ENCODE measurements around the gene CCL8.

Gene CCL8

GRCh38 chr17:34319039-34319483 lies at the start of gene CCL8:
Gene CCL8, plus strand, starts transcription at chr17:34319435. Its CDS starts 67 bp downstream, at chr17:34319502.
- no peak for DNase-seq (ENCODE audit: low spot score)

DNA sequence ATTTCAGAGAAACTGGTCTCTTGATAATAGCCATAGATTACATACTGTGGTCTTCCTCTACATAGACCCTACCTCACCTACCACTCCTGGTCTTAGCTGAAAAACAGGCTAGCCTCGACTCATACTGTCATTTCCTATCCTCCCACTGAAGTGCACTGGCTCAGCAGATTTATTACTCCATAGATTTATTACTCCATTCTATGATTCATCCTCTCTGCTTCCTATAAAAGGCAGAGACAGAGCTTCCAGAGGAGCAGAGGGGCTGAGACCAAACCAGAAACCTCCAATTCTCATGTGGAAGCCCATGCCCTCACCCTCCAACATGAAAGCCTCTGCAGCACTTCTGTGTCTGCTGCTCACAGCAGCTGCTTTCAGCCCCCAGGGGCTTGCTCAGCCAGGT lies 49.3 kb upstream of the CCL8 start, which contains the start of gene CCL7:
Gene CCL7 (plus strand): TSS at position 253 of the 400 bp plus-strand sequence. CDS start 70 bp downstream, at position 323.
- DNase-seq (ENCODE audit: low spot score) = peak; percentile 31

DNA sequence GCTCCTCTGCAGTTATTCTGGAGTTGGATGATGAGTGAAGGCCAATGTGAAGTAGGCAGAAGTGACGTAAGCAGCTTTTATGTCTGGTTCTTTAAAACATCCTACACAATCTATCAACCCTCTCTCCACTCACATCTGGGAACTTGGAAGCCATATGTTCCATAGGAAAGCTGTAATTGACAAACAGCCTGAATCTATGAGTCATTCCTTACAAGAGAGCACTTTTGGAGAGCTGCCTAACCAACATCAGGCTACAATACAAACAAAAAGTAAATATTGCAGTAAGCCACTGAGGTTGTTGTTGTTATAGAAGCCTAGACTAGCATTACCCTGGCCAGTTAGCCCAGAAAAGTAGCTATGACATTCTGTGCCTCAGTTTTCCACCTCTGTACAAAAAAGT lies 43.4 kb upstream of the CCL8 start:
- DNase-seq (ENCODE audit: low spot score) = peak; percentile 33

GRCh38 chr17:34276826-34277225 lies 42.4 kb upstream of the CCL8 start:
- DNase-seq (ENCODE audit: low spot score) = no peak

GRCh38 chr17:34283571-34283970 lies 35.7 kb upstream of the CCL8 start:
- no peak for DNase-seq (ENCODE audit: low spot score)

DNA sequence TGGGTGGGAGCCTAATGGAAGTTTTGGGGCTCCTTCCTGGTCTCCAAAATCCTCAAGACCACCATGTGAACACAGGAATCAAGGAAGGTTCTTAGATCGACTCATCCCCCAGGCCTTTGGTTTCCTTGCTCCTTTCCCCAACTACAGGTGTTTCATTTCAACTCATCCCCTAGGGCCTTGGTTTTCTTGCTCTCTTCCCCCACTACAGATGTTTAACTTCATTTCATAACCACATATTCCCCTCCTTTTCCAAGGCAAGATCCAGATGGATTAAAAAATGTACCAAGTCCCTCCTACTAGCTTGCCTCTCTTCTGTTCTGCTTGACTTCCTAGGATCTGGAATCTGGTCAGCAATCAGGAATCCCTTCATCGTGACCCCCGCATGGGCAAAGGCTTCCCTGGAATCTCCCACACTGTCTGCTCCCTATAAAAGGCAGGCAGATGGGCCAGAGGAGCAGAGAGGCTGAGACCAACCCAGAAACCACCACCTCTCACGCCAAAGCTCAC lies 33.9 kb upstream of the CCL8 start, which contains the start of gene CCL11:
Gene CCL11 (plus strand): TSS at position 457 of the 507 bp plus-strand sequence. CDS start 67 bp downstream, outside the sequence.
- no peak for DNase-seq (ENCODE audit: low spot score)

DNA sequence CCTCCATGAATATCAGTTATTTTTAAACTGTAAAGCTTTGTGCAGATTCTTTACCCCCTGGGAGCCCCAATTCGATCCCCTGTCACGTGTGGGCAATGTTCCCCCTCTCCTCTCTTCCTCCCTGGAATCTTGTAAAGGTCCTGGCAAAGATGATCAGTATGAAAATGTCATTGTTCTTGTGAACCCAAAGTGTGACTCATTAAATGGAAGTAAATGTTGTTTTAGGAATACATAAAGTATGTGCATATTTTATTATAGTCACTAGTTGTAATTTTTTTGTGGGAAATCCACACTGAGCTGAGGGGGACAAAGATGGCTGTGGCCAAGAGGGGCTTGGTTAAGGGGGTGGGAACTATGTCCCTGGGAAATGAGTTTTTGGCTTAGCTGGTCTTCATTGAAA lies 31.4 kb upstream of the CCL8 start:
- DNase-seq (ENCODE audit: low spot score) = no peak

DNA sequence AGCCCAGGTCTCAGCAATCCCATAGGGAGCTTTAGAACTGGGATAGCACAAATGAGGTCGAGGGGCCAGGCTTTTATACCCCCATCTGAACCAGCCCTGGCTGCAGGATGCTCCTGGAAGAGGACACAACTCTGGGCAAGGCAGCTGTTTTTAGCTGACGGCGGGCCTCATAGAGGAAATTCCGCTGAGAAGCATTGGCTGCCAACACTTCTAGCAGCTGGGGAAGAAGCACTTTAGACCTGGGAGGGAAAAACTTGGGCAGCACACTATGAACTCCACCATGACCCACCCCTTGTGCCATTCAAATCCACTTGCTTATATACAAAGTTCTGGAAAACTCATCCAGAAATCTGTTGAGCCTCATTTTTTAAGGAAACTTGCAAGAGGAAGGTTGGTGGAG lies 28.6 kb upstream of the CCL8 start:
- DNase-seq (ENCODE audit: low spot score) = no peak

GRCh38 chr17:34291721-34292348 lies 27.4 kb upstream of the CCL8 start:
- peak; percentile 90 for DNase-seq (ENCODE audit: low spot score)

GRCh38 chr17:34299027-34299426 lies 20.2 kb upstream of the CCL8 start:
- DNase-seq (ENCODE audit: low spot score) = no peak

DNA sequence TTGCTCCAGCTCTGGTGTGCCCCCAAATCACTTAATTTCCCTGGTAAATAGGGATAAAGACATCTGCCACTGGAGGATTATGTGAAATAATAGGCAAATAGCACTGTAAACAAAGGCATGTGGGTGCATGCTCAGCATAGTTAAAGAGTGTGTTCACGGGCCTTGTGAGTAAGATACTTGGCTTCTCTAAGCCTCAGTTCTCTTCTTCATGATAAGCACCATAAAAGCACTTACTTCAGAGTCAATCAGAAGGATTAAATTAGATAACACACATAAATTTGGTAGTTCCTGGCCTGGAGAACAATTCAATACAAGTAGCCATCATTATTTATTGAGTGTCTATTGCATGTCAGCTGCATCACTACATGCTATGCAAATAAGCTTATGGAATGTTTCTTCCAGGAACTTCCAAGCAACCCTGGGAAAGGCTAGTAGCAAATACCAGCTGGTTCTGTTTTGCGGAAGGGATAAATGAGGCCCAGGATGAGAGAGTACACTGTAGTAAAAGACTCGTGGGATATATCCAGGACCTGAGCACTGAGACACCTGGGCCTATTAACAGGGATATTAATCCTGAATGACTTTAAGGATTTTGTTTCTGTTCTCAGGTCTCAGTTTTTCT lies 19.2 kb upstream of the CCL8 start:
- DNase-seq (ENCODE audit: low spot score) = no peak

DNA sequence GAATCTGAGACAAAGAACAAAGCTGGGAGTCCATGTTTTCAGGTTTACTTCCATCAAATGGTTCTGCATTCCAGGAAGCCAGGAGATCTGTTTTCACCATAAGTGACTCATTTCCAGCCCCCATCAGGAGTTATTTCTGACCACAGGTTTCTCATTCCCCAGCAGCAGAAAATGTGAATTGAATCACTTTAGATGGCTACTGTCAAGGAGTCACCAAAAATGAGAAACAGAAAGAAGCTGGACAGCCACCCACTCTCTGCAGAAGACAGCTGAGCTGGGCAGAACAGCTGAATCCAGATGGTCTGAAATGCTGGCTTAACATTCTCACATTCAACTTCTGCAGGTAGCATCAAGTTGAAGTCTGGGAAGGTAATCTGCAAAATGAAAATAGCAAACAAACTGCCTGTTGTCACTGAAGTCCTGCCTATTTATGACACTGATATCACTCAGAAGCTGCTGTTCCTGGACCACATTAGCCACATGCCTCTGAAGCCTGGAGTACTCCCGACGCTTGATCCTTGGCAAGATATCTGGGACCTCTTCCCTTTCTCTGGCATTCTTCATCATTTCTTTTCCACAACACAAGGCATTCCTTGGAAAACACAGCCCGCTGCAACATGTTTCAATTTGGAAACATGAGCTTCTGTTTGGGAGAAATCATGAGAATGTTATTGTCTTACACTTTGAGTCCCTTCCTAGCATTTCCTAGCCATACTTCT lies 18.4 kb upstream of the CCL8 start:
- DNase-seq (ENCODE audit: low spot score) = peak; percentile 47

DNA sequence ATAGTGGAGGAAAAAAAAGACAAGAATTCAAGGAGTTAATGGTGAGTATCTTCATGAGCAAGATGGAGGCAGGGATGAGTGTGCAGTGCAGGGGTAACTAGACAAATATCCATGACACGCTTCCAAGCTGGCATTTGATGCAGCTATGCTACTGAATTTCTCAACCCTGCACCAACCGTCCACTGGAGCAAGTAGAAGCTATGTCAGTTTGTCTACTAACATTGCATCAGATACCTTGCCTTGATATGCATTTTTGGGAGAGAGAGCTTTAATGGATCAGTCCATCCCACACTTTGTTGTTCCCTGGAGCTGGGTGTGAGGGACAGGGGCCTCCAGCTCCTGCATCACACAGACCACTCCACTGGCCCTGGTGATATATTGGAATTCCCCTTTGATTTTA lies 17.2 kb upstream of the CCL8 start:
- no peak for DNase-seq (ENCODE audit: low spot score)

GRCh38 chr17:34302636-34303035 lies 16.6 kb upstream of the CCL8 start:
- DNase-seq (ENCODE audit: low spot score) = no peak

- DNase-seq (ENCODE audit: low spot score) = no peak
These were observed 15.6 kb upstream of the CCL8 start for GRCh38 chr17:34303606-34304005.

DNA sequence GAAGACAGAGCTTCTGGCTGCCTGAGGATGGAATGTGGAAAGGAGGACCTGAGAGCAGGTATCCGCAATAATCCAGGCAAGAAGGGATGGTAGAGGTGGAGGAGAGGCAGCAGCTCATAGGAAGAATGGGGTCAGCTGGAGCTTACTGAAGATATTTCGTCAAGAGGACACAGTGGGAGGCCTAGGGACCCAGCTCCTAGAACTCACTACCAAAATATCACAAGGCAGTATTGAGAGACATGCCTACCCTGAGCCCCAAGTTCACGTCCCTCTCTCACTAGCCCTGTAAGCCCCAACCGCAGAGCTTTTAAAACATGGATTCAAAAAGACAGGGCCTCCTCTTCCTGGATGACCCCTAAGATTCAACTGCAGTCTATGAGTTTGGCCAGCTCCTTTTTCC lies 14.2 kb upstream of the CCL8 start:
- no peak for DNase-seq (ENCODE audit: low spot score)

DNA sequence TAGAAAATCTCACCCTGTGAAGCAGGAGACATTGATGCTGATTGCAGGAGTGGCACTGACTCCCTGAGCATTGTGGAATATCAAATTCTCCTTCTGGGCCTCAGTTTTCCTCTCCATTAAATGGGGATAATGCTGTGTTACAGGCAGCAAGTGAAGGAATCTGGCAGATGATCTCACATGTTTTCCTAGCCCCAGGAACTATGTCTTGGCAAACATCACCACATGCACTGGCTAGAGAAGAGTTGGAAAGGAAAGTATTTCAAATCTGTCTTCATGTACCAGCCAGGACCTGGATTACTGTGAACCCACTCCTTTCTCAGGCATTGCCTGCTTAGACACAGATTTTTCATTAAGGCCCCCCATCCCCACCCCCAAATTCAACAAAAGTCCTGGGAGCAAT lies 13.6 kb upstream of the CCL8 start:
- no peak for DNase-seq (ENCODE audit: low spot score)

DNA sequence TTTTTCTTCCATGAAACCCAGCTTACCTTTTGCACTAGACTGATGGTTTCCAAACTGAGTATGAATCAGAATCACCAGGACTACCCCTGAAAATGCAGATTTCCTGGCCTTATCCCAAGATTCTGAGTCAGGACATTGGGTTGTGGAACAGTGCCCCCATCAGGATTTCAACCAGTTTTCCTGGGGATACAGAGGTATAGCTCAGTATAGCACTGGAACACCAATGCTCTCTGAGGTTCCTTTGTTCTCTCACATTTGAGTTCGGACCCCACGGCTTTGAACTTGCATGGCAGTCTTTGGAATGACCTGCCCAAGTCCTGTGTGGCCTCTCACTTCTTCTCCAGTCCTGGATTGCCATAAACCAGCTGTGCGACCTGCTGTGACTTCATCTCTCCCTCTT lies 12.8 kb upstream of the CCL8 start:
- DNase-seq (ENCODE audit: low spot score) = peak; percentile 15

DNA sequence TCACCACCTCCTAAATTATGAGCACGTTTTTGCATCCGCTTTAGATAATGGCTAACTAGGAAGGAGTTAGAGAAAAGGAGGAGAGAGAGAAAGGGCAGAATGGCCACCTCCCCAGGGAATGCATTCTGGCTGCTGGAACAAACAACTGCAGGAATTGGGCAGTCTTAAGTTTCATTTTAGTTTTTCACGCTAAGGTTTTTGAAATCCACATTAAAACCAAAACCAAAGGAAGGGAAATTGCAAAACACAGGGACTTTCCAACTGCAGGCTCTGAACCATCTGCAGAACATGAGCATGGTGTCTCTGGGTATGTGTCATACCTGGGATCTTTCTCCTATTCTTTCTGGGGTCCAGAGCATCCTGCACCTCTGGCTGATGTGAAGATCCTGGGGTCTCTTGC lies 12.1 kb upstream of the CCL8 start:
- DNase-seq (ENCODE audit: low spot score) = no peak

DNA sequence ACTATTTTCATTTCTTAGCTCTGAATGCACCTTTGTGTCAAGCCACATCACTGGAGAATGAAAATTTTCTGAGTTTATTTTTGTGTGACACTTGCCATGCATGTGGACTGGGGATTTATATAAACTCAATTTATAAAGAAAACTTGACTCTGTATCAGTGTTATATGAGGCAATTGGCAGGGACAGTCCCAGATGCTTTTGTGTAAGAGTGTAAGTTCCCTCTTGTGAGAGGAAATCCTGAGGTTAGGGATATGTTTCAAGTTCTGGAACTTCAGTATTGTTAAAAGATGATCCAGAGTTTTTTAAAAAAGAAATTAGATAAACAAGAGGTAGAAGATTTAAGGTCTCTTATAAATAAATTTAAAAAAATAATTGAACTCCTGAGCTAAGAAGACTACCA lies 10.9 kb upstream of the CCL8 start:
- no peak for DNase-seq (ENCODE audit: low spot score)

GRCh38 chr17:34311291-34311690 lies 7.9 kb upstream of the CCL8 start:
- no peak for DNase-seq (ENCODE audit: low spot score)

DNA sequence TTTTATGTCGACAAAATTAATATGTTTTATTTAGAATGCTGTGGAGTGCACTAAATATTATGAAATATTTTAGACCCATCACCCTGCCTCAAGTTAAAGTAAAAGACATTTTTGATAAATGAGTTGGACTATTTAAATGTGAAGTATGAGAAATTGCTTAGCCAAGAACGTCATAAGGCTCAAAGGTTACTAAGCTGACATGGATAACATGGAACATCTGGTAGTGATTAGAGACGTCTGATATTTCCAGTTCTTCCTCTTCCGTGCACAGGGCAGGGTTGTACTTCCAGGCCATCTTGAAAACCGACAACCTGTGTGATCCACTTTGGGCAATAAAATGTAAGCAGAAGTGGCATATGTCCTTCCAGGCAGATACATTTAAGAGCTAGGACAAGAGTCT lies 7.2 kb upstream of the CCL8 start:
- no peak for DNase-seq (ENCODE audit: low spot score)

DNA sequence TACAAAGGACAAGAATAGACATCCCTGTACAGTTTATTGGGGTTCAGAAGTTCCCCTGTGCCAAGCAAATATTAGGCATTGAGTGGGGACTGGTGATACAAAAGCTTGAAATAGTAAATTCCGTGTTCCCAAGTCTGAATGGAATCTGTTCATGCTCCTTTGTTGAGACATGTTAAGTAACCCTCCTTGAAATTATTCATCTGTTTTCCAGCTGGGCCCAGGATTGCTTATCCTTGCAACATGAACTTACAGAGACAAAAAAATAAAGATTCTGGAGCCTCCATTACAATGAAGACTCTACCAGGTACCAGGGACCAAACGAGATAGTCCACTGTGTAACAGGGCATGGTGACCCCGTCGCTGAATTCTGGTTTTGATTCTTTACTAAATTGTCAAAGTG lies 6.1 kb upstream of the CCL8 start:
- DNase-seq (ENCODE audit: low spot score) = no peak
